ENCODE results near the gene LIN9.
"Not testable (repeated sequence)": the region's sequence is repeated elsewhere in the genome, so short reads cannot be mapped to it uniquely, and the experiment has no call there.

Gene LIN9

GRCh38 chr1:226349081-226349480 is 40.1 kb upstream of the LIN9 start:
- Histone ChIP-seq H3K23ac (ENCODE audit: low read length) (no peak overlapping the region), H3K18ac (ENCODE audit: low read length) (no peak overlapping the region), H3K27me3 (ENCODE audit: insufficient read depth, low read length) (no peaks in the 10 kb centered on the region), H4K8ac (ENCODE audit: low read depth, low read length) (no peak overlapping the region), H3K4me1 (ENCODE audit: control insufficient read depth in 1 of 2, insufficient read depth in 2 of 2, low read length in 2 of 2) (peaks cover 6% of the 10 kb centered on the region in 2 experiments), H2AFZ (ENCODE audit: insufficient read depth, low read length, poor library complexity) (no peak overlapping the region), H2BK5ac (ENCODE audit: low read depth, low read length, poor library complexity) (no peak overlapping the region), H4K12ac (ENCODE audit: low read depth, low read length) (no peak overlapping the region), H2AK5ac (ENCODE audit: low read length) (no peak overlapping the region), H3K36me3 (ENCODE audit: control insufficient read depth in 1 of 2, insufficient read depth in 2 of 2, low read length in 2 of 2) (no peaks in the 10 kb centered on the region), H4K91ac (ENCODE audit: low read depth, low read length) (no peak overlapping the region), H3K79me1 (ENCODE audit: low read length) (no peaks in the 10 kb centered on the region), H2BK120ac (ENCODE audit: insufficient read depth, low read length, poor library complexity) (no peak overlapping the region), H3K27ac (ENCODE audit: low read depth, low read length) (no peak overlapping the region), H3K4me2 (ENCODE audit: low read length) (no peak overlapping the region), H3K79me2 (ENCODE audit: control insufficient read depth, insufficient read depth, low read length, poor library complexity) (no peaks in the 10 kb centered on the region), H3K4ac (ENCODE audit: low read depth, low read length) (no peak overlapping the region), H2BK12ac (ENCODE audit: low read length) (no peak overlapping the region), H3K4me3 (ENCODE audit: low read depth, low read length) (no peak overlapping the region), H3K9me3 (ENCODE audit: insufficient read depth, low read depth, low read length) (no peaks in the 10 kb centered on the region), H3K9ac (ENCODE audit: low read length) (no peak overlapping the region), H3K14ac (ENCODE audit: low read length) (no peak overlapping the region)
- WGBS (ENCODE audit: extremely low coverage, insufficient coverage, insufficient read length) = no CpG with 5 or more reads among the region's 11 CpGs
- no peak for DNase-seq

GRCh38 chr1:226344441-226345259 is 35.7 kb upstream of the LIN9 start:
- DNase-seq = no peak
- Histone ChIP-seq H4K8ac (ENCODE audit: low read depth, low read length) (no peak overlapping the region), H3K4me2 (ENCODE audit: low read length) (no peak overlapping the region), H4K91ac (ENCODE audit: low read depth, low read length) (no peak overlapping the region), H3K18ac (ENCODE audit: low read length) (no peak overlapping the region), H3K4ac (ENCODE audit: low read depth, low read length) (no peak overlapping the region), H3K4me3 (ENCODE audit: low read depth, low read length) (no peak overlapping the region), H3K27ac (ENCODE audit: low read depth, low read length) (no peak overlapping the region), H3K4me1 (ENCODE audit: control insufficient read depth in 1 of 2, insufficient read depth in 2 of 2, low read length in 2 of 2) (no peaks in the 10 kb centered on the region), H3K79me1 (ENCODE audit: low read length) (no peaks in the 10 kb centered on the region), H2BK120ac (ENCODE audit: insufficient read depth, low read length, poor library complexity) (no peak overlapping the region), H2BK12ac (ENCODE audit: low read length) (no peak overlapping the region), H3K27me3 (ENCODE audit: insufficient read depth, low read length) (no peaks in the 10 kb centered on the region), H3K36me3 (ENCODE audit: control insufficient read depth in 1 of 2, insufficient read depth in 2 of 2, low read length in 2 of 2) (no peaks in the 10 kb centered on the region), H3K14ac (ENCODE audit: low read length) (no peak overlapping the region), H2AK5ac (ENCODE audit: low read length) (no peak overlapping the region), H3K79me2 (ENCODE audit: control insufficient read depth, insufficient read depth, low read length, poor library complexity) (no peaks in the 10 kb centered on the region), H3K23ac (ENCODE audit: low read length) (no peak overlapping the region), H2BK5ac (ENCODE audit: low read depth, low read length, poor library complexity) (no peak overlapping the region), H2AFZ (ENCODE audit: insufficient read depth, low read length, poor library complexity) (no peak overlapping the region), H3K9ac (ENCODE audit: low read length) (no peak overlapping the region), H4K12ac (ENCODE audit: low read depth, low read length) (no peak overlapping the region), H3K9me3 (ENCODE audit: insufficient read depth, low read depth, low read length) (peaks cover 4% of the 10 kb centered on the region)
- no CpG with 5 or more reads among the region's 8 CpGs for WGBS (ENCODE audit: extremely low coverage, insufficient coverage, insufficient read length)

GRCh38 chr1:226342656-226343055 is 33.7 kb upstream of the LIN9 start:
- Histone ChIP-seq H2AK5ac (ENCODE audit: low read length) (no peak overlapping the region), H3K79me1 (ENCODE audit: low read length) (no peaks in the 10 kb centered on the region)

GRCh38 chr1:226340111-226340510 is 31.1 kb upstream of the LIN9 start:
- WGBS (ENCODE audit: extremely low coverage, insufficient coverage, insufficient read length) = no CpG with 5 or more reads among the region's 3 CpGs

More at GRCh38 chr1:226342656-226343055, 33.7 kb upstream of the LIN9 start:
- Histone ChIP-seq H3K23ac (ENCODE audit: low read length) (no peak overlapping the region), H4K12ac (ENCODE audit: low read depth, low read length) (no peak overlapping the region), H3K18ac (ENCODE audit: low read length) (no peak overlapping the region), H3K4me2 (ENCODE audit: low read length) (no peak overlapping the region), H4K91ac (ENCODE audit: low read depth, low read length) (no peak overlapping the region), H3K9ac (ENCODE audit: low read length) (no peak overlapping the region), H3K27me3 (ENCODE audit: insufficient read depth, low read length) (no peaks in the 10 kb centered on the region), H3K4me1 (ENCODE audit: control insufficient read depth in 1 of 2, insufficient read depth in 2 of 2, low read length in 2 of 2) (no peaks in the 10 kb centered on the region), H3K36me3 (ENCODE audit: control insufficient read depth in 1 of 2, insufficient read depth in 2 of 2, low read length in 2 of 2) (no peaks in the 10 kb centered on the region), H2BK5ac (ENCODE audit: low read depth, low read length, poor library complexity) (no peak overlapping the region), H2AFZ (ENCODE audit: insufficient read depth, low read length, poor library complexity) (no peak overlapping the region), H2BK12ac (ENCODE audit: low read length) (no peak overlapping the region), H3K4ac (ENCODE audit: low read depth, low read length) (no peak overlapping the region), H3K4me3 (ENCODE audit: low read depth, low read length) (no peak overlapping the region), H3K14ac (ENCODE audit: low read length) (no peak overlapping the region), H2BK120ac (ENCODE audit: insufficient read depth, low read length, poor library complexity) (no peak overlapping the region), H4K8ac (ENCODE audit: low read depth, low read length) (no peak overlapping the region), H3K79me2 (ENCODE audit: control insufficient read depth, insufficient read depth, low read length, poor library complexity) (no peaks in the 10 kb centered on the region), H3K27ac (ENCODE audit: low read depth, low read length) (no peak overlapping the region), H3K9me3 (ENCODE audit: insufficient read depth, low read depth, low read length) (peaks cover 6% of the 10 kb centered on the region)
- WGBS (ENCODE audit: extremely low coverage, insufficient coverage, insufficient read length) = no CpG with 5 or more reads among the region's 2 CpGs
- DNase-seq = no peak

More at GRCh38 chr1:226340111-226340510, 31.1 kb upstream of the LIN9 start:
- H3K27me3 ChIP-seq (ENCODE audit: insufficient read depth, low read length); H3K9ac ChIP-seq (ENCODE audit: low read length); H4K12ac ChIP-seq (ENCODE audit: low read depth, low read length); H2BK12ac ChIP-seq (ENCODE audit: low read length); H2AK5ac ChIP-seq (ENCODE audit: low read length); H3K36me3 ChIP-seq (ENCODE audit: control insufficient read depth in 1 of 2, insufficient read depth in 2 of 2, low read length in 2 of 2); H4K8ac ChIP-seq (ENCODE audit: low read depth, low read length); H3K79me1 ChIP-seq (ENCODE audit: low read length); H3K14ac ChIP-seq (ENCODE audit: low read length); H3K79me2 ChIP-seq (ENCODE audit: control insufficient read depth, insufficient read depth, low read length, poor library complexity); H3K9me3 ChIP-seq (ENCODE audit: insufficient read depth, low read depth, low read length); H4K91ac ChIP-seq (ENCODE audit: low read depth, low read length); H3K4me1 ChIP-seq (ENCODE audit: control insufficient read depth in 1 of 2, insufficient read depth in 2 of 2, low read length in 2 of 2); H2BK5ac ChIP-seq (ENCODE audit: low read depth, low read length, poor library complexity); H3K27ac ChIP-seq (ENCODE audit: low read depth, low read length); DNase-seq; H3K4ac ChIP-seq (ENCODE audit: low read depth, low read length); H2AFZ ChIP-seq (ENCODE audit: insufficient read depth, low read length, poor library complexity); H3K4me2 ChIP-seq (ENCODE audit: low read length); H2BK120ac ChIP-seq (ENCODE audit: insufficient read depth, low read length, poor library complexity); H3K18ac ChIP-seq (ENCODE audit: low read length); H3K4me3 ChIP-seq (ENCODE audit: low read depth, low read length); H3K23ac ChIP-seq (ENCODE audit: low read length): not testable (repeated sequence)

All from trophoblast cell (in vitro differentiated cells and primary cell).